Peyer's patch (tissue), 4 donors: ENCODE results near the gene C12orf56.

Experiments used
- CTCF ChIP-seq, 6 experiments: fragments of 450-650 bp in 4 of 6; fragments of 200-600 bp in 2 of 6; sonication (generic) in 1 of 6; IDR thresholded peaks; one replicate each; pipeline ENCODE4 v1.5.1; 2017 to 2019; ENCODE audit warnings: antibody characterized with exemption in 6 of 6, mild to moderate bottlenecking in 3 of 6, moderate library complexity in 1 of 6
- POLR2A ChIP-seq, 2 donors: fragments of 450-650 bp; IDR thresholded peaks; one replicate each; pipeline ENCODE4 v1.5.1; 2017; ENCODE audit warnings: antibody characterized with exemption in 2 of 2, mild to moderate bottlenecking in 2 of 2, moderate library complexity in 2 of 2

DNA sequence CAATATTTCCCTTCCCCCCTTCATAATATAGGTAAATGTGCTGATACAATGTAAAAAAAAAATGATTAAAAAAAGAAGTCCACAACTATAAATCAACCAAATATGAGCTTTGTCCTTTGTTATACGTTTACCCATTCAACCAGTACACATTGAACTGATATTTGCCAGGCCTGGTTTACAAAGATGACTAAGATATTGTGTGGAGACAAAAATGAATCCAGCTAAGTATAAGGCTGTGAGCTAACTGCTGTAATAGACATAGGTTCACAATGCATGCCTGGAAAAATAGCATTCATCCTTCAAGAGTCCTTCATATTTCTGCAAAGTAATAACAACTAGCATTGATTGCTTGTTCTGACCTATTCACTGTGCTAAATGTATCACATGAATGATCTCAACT is 6.9 kb downstream of the C12orf56 start:
- TF ChIP-seq CTCF (IDR thresholded peaks at IDR 0.05) (no peak), POLR2A (IDR thresholded peaks at IDR 0.05) (no peak)
